Muscle of leg (tissue), 11 donors: Measurements from ENCODE around the gene COL5A1. TPM values are rescaled to one million over a fixed set of nuclear protein-coding genes. Genes with fewer than 3 reads are reported as not detected.

Source experiments
- DNase-seq: peaks from one replicate; pipeline ENCODE4 v3.0.0; 2013
- H3K27ac ChIP-seq: one replicate; pipeline ENCODE4 v1.5.1; 2013; ENCODE audit warnings: mild to moderate bottlenecking, low read length, control low read depth
- H3K27me3 ChIP-seq: one replicate; pipeline ENCODE4 v1.6.1; 2013; ENCODE audit warnings: low read length; ENCODE audit not compliant: control insufficient read depth, insufficient read depth
- H3K36me3 ChIP-seq: one replicate; pipeline ENCODE4 v1.6.1; 2013; ENCODE audit warnings: low read length; ENCODE audit not compliant: control insufficient read depth, insufficient read depth
- H3K4me1 ChIP-seq: one replicate; pipeline ENCODE4 v1.6.1; 2013; ENCODE audit warnings: low read length; ENCODE audit not compliant: control insufficient read depth, insufficient read depth
- H3K4me3 ChIP-seq: one replicate; pipeline ENCODE4 v1.5.1; 2013; ENCODE audit warnings: low read length, control low read depth
- H3K9me3 ChIP-seq: replicated peaks from 2 replicates; pipeline ENCODE4 v1.6.1; 2013; ENCODE audit warnings: low read depth, low read length; ENCODE audit not compliant: control insufficient read depth
- WGBS: methylation state at CpG from one replicate; pipeline ENCODE4 v1.1.5; 2013; ENCODE audit warnings: missing lambda C conversion rate; ENCODE audit not compliant: insufficient coverage; 5-methylcytosine and 5-hydroxymethylcytosine counted together
- polyA plus RNA-seq, 8 donors: library from polyadenylated mRNA; unstranded; fragments of 120-200 nt; gene quantifications; one replicate each; pipeline versions ENCODE4 v1.2.1 to v1.2.3, GENCODE V29; 2013; ENCODE audit warnings: inconsistent platforms in 1 of 8, low replicate concordance in 1 of 8; ENCODE audit not compliant: insufficient read length in 8 of 8, insufficient read depth in 1 of 8
- total RNA-seq: library from RNA; stranded (reverse); fragments of 120-200 nt; gene quantifications from one replicate; pipeline ENCODE4 v1.2.4, GENCODE V29; 2013

The COL5A1 gene
- total and polyA plus RNA-seq, 9 donors: 293 to 921 (median 564) TPM

GRCh38 chr9:134840511-134840910, 198.9 kb downstream of the COL5A1 start:
- no peak for DNase-seq
- Histone ChIP-seq H3K4me1 (no peaks in the 10 kb centered on the region), H3K27ac (no peak overlapping the region), H3K4me3 (no peak overlapping the region), H3K36me3 (peaks cover 87% of the 10 kb centered on the region), H3K9me3 (no peaks in the 10 kb centered on the region), H3K27me3 (no peaks in the 10 kb centered on the region)
- WGBS: 73% methylated on average over 11 of the region's 12 CpGs

GRCh38 chr9:134841180-134841904, 199.7 kb downstream of the COL5A1 start:
- H3K36me3 ChIP-seq: peaks cover 82% of the 10 kb centered on the region
- H3K27me3 ChIP-seq: no peaks in the 10 kb centered on the region
- no peaks in the 10 kb centered on the region for H3K9me3 ChIP-seq
- WGBS: 88% methylated on average over 10 of the region's 15 CpGs
- H3K4me1 ChIP-seq: no peaks in the 10 kb centered on the region
- H3K27ac ChIP-seq: no peak overlapping the region
- H3K4me3 ChIP-seq: no peak overlapping the region
- DNase-seq: no peak

DNA sequence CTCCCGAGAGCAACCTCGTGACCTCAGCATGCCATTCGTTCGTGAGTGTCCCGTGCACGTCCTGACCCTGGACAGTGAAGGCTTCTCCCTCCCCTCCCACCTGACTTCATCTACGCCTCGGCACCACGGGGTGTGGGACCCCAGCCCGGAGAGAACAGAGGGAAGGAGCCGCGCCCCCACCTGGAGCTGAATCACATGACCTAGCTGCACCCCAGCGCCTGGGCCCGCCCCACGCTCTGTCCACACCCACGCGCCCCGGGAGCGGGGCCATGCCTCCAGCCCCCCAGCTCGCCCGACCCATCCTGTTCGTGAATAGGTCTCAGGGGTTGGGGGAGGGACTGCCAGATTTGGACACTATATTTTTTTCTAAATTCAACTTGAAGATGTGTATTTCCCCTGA, 200.7 kb downstream of the COL5A1 start:
- Histone ChIP-seq H3K9me3 (no peaks in the 10 kb centered on the region), H3K27me3 (no peaks in the 10 kb centered on the region), H3K4me3 (no peak overlapping the region), H3K36me3 (peaks cover 73% of the 10 kb centered on the region), H3K4me1 (no peaks in the 10 kb centered on the region), H3K27ac (no peak overlapping the region)
- WGBS: 89% methylated on average over 6 of the region's 22 CpGs
- DNase-seq: no peak

- no peaks in the 10 kb centered on the region for H3K27me3 ChIP-seq
- H3K36me3 ChIP-seq: peaks cover 61% of the 10 kb centered on the region
- H3K27ac ChIP-seq: no peak overlapping the region
- H3K9me3 ChIP-seq: peaks cover 8% of the 10 kb centered on the region
- 85% methylated on average over 18 of the region's 18 CpGs for WGBS
- DNase-seq: no peak
- no peak overlapping the region for H3K4me3 ChIP-seq
- H3K4me1 ChIP-seq: peaks cover 3% of the 10 kb centered on the region
These were observed 202.1 kb downstream of the COL5A1 start for GRCh38 chr9:134843740-134844139.

DNA sequence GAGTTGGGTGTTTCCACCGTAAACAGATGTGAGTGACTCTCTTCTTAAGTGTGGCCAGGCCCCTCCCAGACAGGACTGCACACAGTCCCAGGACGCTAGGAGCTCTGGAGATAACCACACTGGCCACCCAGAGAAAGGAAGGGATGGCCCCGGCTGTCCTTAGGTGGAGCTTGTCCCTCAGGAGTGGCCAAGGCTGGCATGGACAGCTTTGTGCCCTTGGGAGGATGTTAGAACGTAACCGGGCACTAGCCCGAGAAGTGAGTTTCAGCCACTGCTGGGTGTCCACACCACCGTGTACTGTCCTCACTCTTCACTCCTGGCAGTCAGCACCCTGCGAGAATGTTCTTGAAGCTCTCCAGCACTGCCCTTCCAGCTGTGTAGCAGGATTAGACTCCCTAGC, 203.2 kb downstream of the COL5A1 start:
- peaks cover 51% of the 10 kb centered on the region for H3K36me3 ChIP-seq

GRCh38 chr9:134846187-134846586, 204.6 kb downstream of the COL5A1 start:
- Histone ChIP-seq H3K36me3 (peaks cover 37% of the 10 kb centered on the region), H3K4me3 (no peak overlapping the region), H3K4me1 (peaks cover 3% of the 10 kb centered on the region), H3K9me3 (peaks cover 16% of the 10 kb centered on the region), H3K27me3 (no peaks in the 10 kb centered on the region), H3K27ac (no peak overlapping the region)
- WGBS: 93% methylated on average over 13 of the region's 16 CpGs
- no peak for DNase-seq

More for the DNA sequence above, 203.2 kb downstream of the COL5A1 start:
- peaks cover 8% of the 10 kb centered on the region for H3K9me3 ChIP-seq
- peaks cover 3% of the 10 kb centered on the region for H3K4me1 ChIP-seq
- DNase-seq: no peak
- H3K27me3 ChIP-seq: no peaks in the 10 kb centered on the region
- no peak overlapping the region for H3K4me3 ChIP-seq
- no peak overlapping the region for H3K27ac ChIP-seq
- WGBS: 82% methylated on average over 8 of the region's 8 CpGs

- Histone ChIP-seq H3K27me3 (no peaks in the 10 kb centered on the region), H3K27ac (no peak overlapping the region), H3K9me3 (peaks cover 16% of the 10 kb centered on the region), H3K36me3 (peaks cover 32% of the 10 kb centered on the region), H3K4me3 (no peak overlapping the region), H3K4me1 (peaks cover 3% of the 10 kb centered on the region)
- no peak for DNase-seq
- WGBS: 91% methylated on average over 1 of the region's 1 CpG
These were observed 205.1 kb downstream of the COL5A1 start for GRCh38 chr9:134846699-134847098.

DNA sequence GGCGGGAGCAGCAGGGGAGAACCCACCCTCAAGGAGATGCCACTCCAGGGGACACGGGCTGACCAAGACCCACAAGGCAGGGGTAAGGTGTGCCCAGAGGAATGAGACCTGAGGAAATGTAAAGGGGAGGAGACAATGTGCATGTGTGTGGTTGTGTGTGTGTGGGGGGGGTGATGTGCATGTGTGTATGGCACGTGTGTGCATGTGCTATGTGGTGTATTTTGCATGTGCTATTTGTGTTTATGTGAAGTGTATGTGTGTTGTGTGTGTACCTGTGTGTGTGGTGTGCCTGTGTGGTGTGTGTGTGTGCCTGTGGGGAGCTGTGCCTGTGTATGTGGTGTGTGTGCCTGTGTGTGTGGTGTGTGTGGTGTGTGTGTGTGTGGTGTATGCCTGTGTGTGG, 205.5 kb downstream of the COL5A1 start:
- peaks cover 3% of the 10 kb centered on the region for H3K4me1 ChIP-seq
- peaks cover 29% of the 10 kb centered on the region for H3K36me3 ChIP-seq
- no peak overlapping the region for H3K27ac ChIP-seq
- DNase-seq: no peak
- 82% methylated on average over 2 of the region's 3 CpGs for WGBS
- no peaks in the 10 kb centered on the region for H3K27me3 ChIP-seq
- H3K4me3 ChIP-seq: no peak overlapping the region
- peaks cover 16% of the 10 kb centered on the region for H3K9me3 ChIP-seq

GRCh38 chr9:134847752-134848432, 206.3 kb downstream of the COL5A1 start:
- DNase-seq: no peak
- Histone ChIP-seq H3K4me1 (peaks cover 3% of the 10 kb centered on the region), H3K27me3 (no peaks in the 10 kb centered on the region), H3K27ac (no peak overlapping the region), H3K4me3 (no peak overlapping the region), H3K36me3 (peaks cover 21% of the 10 kb centered on the region), H3K9me3 (peaks cover 16% of the 10 kb centered on the region)
- 67% methylated on average over 13 of the region's 16 CpGs for WGBS

DNA sequence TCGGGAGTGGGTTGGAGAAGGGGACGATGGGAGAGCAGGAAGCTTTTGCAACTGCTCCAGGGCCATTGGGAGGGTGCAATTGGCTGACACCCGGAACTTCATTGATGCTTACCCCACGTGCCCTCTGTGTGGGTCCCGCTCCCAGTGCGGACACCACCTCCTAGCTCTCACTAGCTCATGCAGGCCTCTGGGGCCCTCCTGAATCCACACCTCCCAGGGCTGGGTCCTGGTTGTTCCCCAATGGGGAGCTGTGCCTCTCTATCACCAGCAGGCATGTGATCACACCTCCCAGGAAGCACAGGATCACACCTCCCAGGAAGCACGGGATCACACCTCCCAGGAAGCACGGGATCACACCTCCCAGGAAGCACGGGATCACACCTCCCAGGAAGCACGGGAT, 206.9 kb downstream of the COL5A1 start:
- H3K27me3 ChIP-seq: no peaks in the 10 kb centered on the region
- 70% methylated on average over 4 of the region's 10 CpGs for WGBS
- H3K27ac ChIP-seq: no peak overlapping the region
- DNase-seq: no peak
- H3K4me1 ChIP-seq: peaks cover 3% of the 10 kb centered on the region
- peaks cover 16% of the 10 kb centered on the region for H3K36me3 ChIP-seq
- H3K9me3 ChIP-seq: peaks cover 16% of the 10 kb centered on the region
- H3K4me3 ChIP-seq: no peak overlapping the region
